Activated T-cell treated with anti-CD3 and anti-CD28 coated beads for 24 hours (primary cell): Measurements from ENCODE around the gene ZNF512B.

Source experiments
- DNase-seq: peaks from one replicate; pipeline ENCODE4 v3.0.0-alpha.2; 2020; ENCODE audit warnings: low read depth

The ZNF512B gene

GRCh38 chr20:63947638-63948456 is 21.9 kb downstream of the ZNF512B start:
- no peak for DNase-seq

DNA sequence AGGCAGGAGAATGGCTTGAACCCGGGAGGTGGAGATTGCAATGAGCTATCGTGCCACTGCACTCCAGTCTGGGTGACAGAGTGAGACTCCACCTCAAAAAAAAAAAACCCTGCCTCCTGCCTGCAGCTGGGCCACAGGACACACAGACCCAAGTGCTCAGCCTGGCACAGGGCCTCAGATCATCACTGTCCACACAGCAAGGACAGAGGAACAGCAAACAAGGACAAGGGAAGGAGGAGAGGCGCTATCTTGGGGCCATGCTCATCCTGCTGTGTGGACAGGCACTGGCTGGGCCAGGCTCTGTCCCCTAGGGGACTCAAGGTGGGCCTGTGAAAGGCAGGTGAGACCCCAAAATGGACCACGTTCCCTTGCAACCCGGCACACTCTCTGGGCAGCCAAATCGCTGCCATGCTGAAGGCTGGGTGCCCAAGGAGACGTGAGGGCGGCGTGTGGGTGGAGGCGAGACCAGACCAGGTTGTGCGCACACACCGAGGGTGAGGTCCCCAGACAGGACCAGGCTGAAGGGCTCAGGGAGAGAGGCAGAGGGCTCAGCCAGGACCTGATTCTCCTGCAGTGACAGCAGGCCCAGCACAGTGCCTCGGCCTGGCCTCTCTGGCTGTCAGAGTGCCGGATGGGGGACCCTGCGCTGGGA is 22.6 kb downstream of the ZNF512B start:
- DNase-seq, result no peak

DNA sequence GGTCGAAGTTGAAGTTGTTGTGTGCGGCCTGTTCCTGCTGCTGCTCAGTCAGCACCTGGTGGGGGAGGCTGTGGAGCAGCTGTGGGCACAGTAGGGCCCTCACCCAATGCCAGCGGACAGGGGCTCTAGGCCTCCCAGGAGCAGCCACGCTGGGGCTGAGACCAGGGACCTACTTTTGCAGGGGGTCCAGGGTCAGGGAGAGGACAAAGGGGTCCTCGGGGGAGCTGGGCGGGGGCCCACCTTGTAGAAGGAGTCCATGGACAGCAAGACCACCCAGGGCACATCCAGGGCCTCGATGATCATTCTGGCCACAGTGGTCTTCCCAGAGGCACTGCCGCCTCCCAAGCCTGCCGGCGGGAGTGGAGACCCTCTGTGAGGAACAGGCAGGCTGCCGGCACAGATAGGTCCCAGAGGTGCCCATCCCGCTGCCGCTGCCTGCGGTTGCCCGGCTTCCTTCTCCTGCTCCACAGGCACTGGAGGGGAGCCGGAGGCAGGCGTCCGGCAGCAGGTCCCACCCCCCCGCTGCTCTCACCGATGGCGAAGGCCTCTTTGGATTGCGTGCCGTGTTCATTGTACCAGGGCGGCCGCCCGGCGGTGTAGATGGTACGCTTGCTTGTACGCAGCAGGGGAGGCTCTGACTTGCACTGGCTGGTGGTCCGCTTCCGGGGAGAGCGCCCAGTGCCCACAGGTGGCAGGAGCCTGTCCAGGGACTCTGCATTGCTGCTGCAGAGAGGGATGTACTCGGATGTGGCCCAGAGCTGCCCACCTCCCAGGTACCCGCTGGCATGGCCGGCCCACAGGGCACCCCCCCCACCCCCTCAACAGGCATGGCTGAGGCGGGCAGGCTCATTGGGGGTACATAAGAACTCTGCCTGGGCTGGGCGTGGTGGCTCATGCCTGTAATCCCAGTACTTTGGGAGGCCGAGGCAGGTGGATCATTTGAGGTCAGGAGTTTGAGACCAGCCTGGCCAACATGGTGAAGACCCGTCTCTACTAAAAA is 23.5 kb downstream of the ZNF512B start:
- DNase-seq, result no peak

GRCh38 chr20:63945031-63945658 is 24.6 kb downstream of the ZNF512B start:
- DNase-seq, result no peak

GRCh38 chr20:63944078-63944941 is 25.4 kb downstream of the ZNF512B start:
- no peak for DNase-seq

DNA sequence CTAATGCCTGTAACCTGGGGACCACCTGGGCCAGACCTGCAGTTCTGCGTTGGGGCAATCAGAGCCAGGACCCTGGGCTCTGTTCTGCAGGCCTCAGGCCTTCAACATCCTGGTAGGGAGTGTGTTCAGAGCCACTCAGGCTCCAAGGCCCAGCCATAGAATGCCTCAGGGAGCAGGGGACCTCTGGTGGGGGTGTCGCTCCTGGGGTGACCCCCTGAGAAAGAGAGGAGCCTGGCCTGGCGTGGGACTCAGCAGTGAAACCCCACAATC is 26.0 kb downstream of the ZNF512B start:
- no peak for DNase-seq

DNA sequence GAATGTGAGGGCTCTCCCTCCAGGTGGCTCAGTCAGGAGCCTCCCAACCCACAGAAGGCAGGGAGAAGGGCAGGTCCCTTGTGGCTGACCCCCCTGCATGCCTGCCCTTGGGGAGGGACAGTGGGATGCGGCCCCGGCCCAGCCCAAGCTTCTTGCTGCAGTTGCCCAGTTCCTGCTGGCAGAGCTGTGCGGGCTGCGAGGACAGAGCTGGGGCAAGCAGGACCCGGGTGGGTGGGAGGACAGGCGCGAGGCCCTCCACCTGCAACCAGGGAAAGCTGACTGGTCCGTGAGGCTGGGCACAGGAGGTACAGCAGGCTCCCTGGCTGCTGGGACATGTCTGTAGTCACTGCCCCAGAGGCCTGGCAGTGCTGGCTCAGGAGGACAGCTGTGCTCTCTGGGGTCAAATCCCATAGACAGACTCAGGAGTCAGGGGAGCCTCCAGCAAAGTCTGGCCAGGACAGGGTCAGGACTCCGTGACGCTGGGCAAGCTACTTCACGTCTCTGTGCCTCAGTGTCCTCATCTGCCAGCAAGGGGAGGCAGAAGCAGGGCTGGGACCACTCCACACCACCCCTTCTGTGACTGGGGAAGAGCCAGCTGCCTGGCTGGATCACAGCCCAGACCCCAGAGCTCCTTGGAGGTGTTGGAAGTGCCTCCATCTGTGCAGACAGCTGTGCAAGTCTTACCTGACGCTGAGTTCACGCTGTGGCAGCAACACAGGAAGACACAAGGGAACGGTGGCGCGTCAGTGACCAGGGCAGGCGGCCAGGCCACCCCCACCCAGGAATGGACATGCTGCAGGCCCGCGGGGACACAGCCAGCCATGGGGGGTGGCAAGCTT is 26.5 kb downstream of the ZNF512B start:
- DNase-seq, result no peak

DNA sequence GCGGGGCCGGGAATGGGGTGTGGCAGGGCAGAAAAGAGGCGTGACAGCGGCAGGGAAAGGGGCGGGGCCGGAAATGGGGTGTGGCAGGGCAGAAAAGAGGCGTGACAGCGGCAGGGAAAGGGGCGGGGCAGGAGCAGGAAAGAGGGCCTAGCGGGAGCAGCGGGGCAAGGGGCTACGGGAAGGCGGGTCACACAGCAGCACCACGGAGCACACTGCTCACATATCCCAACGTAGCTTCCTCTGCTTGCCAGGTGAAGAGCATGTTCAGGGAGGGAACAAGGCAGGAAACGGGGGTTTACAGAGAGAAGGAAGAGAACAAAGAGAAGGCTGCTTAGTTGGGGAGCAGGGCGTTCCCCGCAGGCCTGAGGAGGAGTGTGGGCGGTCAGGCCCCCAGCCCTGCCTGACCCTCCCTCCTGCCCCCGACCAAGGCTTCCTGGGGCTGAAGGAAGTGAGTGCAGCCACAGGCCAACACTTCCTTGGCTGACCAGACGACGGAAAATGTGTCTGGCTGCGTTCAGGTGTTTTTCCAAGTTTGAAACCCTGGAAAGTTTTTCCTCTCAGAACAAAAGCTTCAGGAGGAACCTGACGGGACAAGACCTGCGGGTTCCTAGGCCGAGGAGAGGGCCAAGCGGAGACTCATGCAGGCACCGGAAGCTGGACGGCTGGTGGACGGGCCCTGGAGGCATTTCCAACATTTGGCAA is 27.3 kb downstream of the ZNF512B start:
- no peak for DNase-seq

- peak; percentile 52 for DNase-seq
Observed at GRCh38 chr20:63941282-63942081, 28.2 kb downstream of the ZNF512B start.

GRCh38 chr20:63940472-63941266 is 29.1 kb downstream of the ZNF512B start:
- DNase-seq, result no peak

GRCh38 chr20:63940071-63940471 is 29.7 kb downstream of the ZNF512B start:
- DNase-seq, result no peak

- DNase-seq, result no peak
Observed at GRCh38 chr20:63939061-63939935, 30.4 kb downstream of the ZNF512B start.

- no peak for DNase-seq
Observed at GRCh38 chr20:63937596-63937995, 32.1 kb downstream of the ZNF512B start.

DNA sequence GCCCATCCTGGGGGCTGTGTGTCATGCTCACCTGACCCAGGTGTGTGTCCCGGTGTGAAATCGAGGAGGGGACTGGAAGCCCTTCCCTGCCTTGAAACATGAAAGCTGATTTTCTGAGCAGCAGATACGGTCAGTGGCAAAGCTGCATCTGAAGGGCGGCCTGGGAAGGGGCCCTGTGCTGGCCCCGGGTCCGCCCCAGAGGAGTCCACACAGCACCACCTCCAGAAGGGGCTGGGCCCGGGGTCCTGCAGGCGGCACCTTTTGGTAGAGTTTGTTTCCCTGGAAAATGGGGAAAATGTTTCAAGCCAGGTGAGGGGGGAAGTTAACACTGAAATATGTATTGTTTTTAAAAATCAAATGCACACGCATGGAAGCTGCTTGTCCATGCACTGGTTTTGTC is 34.3 kb downstream of the ZNF512B start:
- DNase-seq, result no peak

DNA sequence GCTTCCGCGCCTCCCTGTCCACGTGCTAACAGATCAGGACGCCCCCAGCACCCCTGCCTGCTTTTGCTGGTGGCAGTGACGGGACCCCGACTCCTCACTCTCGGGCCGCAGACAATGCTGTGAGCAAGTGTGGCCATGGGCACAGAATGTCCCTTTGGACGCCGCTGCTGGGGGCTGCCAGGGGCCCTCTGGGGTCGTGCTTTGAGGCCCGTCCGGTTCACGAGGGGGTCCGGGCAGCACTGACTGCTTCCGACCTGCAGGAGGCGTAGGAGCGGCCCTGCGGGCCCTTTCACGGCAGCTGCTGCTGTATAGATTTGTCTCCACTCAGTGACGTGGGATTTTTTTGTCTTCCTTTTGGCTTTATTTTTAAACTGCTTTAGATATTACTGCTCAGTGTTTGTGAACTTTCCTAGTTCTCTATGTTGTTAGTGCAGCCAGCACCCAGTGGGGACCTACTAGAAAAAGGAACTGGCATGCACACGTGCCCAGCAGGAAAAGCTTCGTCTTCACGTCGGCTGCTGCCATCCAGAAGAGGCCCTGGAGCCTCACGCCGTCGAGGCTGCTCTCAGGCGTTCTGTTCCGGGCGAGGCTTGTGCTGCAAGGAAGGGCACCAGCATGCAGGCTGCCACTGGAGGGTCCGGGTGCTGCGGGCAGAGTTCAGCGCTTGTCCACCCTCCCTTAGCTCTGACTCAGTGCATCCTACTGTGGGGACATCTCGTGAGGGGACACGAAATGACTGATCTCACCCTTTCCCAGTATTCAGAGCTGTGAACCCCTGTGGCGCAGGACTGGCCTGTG is 35.3 kb downstream of the ZNF512B start:
- no peak for DNase-seq

- no peak for DNase-seq
Observed at GRCh38 chr20:63933646-63934045, 36.1 kb downstream of the ZNF512B start.
